ENCODE measurements around the gene NDFIP2.

- TF ChIP-seq, protein P1, sequence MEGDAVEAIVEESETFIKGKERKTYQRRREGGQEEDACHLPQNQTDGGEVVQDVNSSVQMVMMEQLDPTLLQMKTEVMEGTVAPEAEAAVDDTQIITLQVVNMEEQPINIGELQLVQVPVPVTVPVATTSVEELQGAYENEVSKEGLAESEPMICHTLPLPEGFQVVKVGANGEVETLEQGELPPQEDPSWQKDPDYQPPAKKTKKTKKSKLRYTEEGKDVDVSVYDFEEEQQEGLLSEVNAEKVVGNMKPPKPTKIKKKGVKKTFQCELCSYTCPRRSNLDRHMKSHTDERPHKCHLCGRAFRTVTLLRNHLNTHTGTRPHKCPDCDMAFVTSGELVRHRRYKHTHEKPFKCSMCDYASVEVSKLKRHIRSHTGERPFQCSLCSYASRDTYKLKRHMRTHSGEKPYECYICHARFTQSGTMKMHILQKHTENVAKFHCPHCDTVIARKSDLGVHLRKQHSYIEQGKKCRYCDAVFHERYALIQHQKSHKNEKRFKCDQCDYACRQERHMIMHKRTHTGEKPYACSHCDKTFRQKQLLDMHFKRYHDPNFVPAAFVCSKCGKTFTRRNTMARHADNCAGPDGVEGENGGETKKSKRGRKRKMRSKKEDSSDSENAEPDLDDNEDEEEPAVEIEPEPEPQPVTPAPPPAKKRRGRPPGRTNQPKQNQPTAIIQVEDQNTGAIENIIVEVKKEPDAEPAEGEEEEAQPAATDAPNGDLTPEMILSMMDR (IDR thresholded peaks at IDR 0.05) = no peak
- TF ChIP-seq POLR2A (IDR thresholded peaks at IDR 0.05) = no peak
Observed at GRCh38 chr13:79479882-79480281, 1.1 kb upstream of the NDFIP2 start.
